Measurements from ENCODE around the gene PDZD4.

Gene PDZD4

GRCh38 chrX:153769865-153770600 lies 60.3 kb downstream of the PDZD4 start:
- no peak for DNase-seq

- no peak for DNase-seq
Measured at GRCh38 chrX:153769158-153769864, 61.0 kb downstream of the PDZD4 start.

GRCh38 chrX:153768311-153769157 lies 61.8 kb downstream of the PDZD4 start:
- DNase-seq, result no peak

GRCh38 chrX:153767674-153768055 lies 62.7 kb downstream of the PDZD4 start:
- DNase-seq, result no peak

GRCh38 chrX:153766871-153767673 lies 63.3 kb downstream of the PDZD4 start:
- DNase-seq, result no peak

- DNase-seq, result peak; percentile 59
Measured at GRCh38 chrX:153766098-153766817, 64.1 kb downstream of the PDZD4 start.

GRCh38 chrX:153765138-153766079 lies 64.9 kb downstream of the PDZD4 start:
- DNase-seq, result peak; percentile 95

- no peak for DNase-seq
Measured at GRCh38 chrX:153764786-153765137, 65.6 kb downstream of the PDZD4 start.

- peak; percentile 88 for DNase-seq
Measured at GRCh38 chrX:153763989-153764755, 66.2 kb downstream of the PDZD4 start, which contains the start of gene PLXNB3. PLXNB3 (plus strand) TSS chrX:153764249; CDS start chrX:153765536, 1,287 bp downstream.

- DNase-seq, result no peak
Measured at GRCh38 chrX:153763298-153763932, 66.9 kb downstream of the PDZD4 start.

GRCh38 chrX:153762626-153763173 lies 67.6 kb downstream of the PDZD4 start:
- DNase-seq, result no peak

- DNase-seq, result no peak
Measured at GRCh38 chrX:153761863-153762262, 68.5 kb downstream of the PDZD4 start.

- no peak for DNase-seq
Measured at GRCh38 chrX:153755136-153755535, 75.2 kb downstream of the PDZD4 start.
